Liver (tissue), 9 donors: ENCODE results near the gene FRMPD1. TPM values are rescaled to one million over a fixed set of nuclear protein-coding genes. Genes with fewer than 3 reads are reported as not detected.
A peak's percentile ranks its signal among the peaks of the same experiment; 100 is the strongest.

Source experiments
- DNase-seq: peaks from one replicate; pipeline ENCODE4 v3.0.0-alpha.2; 2017; ENCODE audit warnings: low spot score
- H3K27ac ChIP-seq, 2 donors: one replicate each; pipeline ENCODE4 v1.7.0; 2013; ENCODE audit warnings: inconsistent platforms in 2 of 2, low read length in 2 of 2, control low read depth in 1 of 2, low read depth in 1 of 2, mild to moderate bottlenecking in 1 of 2
- H3K27me3 ChIP-seq, 4 donors: one replicate each; pipeline versions ENCODE4 v1.6.1 to v1.7.0; 2013; ENCODE audit warnings: low read length in 3 of 4, inconsistent platforms in 1 of 4, mild to moderate bottlenecking in 1 of 4, moderate library complexity in 1 of 4; ENCODE audit not compliant: control insufficient read depth in 4 of 4, insufficient read depth in 4 of 4
- H3K36me3 ChIP-seq, 4 donors: one replicate each; pipeline versions ENCODE4 v1.6.1 to v1.7.0; 2013; ENCODE audit warnings: low read length in 3 of 4, mild to moderate bottlenecking in 3 of 4, low read depth in 1 of 4, moderate library complexity in 1 of 4; ENCODE audit not compliant: control insufficient read depth in 4 of 4, insufficient read depth in 3 of 4
- H3K4me1 ChIP-seq, 4 donors: one replicate each; pipeline versions ENCODE4 v1.6.1 to v1.7.0; 2013; ENCODE audit warnings: low read length in 3 of 4, mild to moderate bottlenecking in 3 of 4, moderate library complexity in 1 of 4; ENCODE audit not compliant: control insufficient read depth in 4 of 4, insufficient read depth in 4 of 4
- H3K4me3 ChIP-seq, 3 donors: one replicate each; pipeline versions ENCODE4 v1.6.1 to v1.7.0; 2013; ENCODE audit warnings: low read length in 3 of 3, control low read depth in 1 of 3, low read depth in 1 of 3, mild to moderate bottlenecking in 1 of 3
- H3K9ac ChIP-seq, 2 donors: one replicate each; pipeline ENCODE4 v1.7.0; 2013; ENCODE audit warnings: low read length in 2 of 2, mild to moderate bottlenecking in 2 of 2, moderate library complexity in 2 of 2, control low read depth in 1 of 2, low read depth in 1 of 2
- H3K9me3 ChIP-seq, 4 donors: one replicate each; pipeline versions ENCODE4 v1.6.1 to v1.7.0; 2013; ENCODE audit warnings: low read length in 3 of 4; ENCODE audit not compliant: control insufficient read depth in 4 of 4
- EGR1 ChIP-seq, 2 donors: IDR thresholded peaks; 2 replicates each; pipeline ENCODE4 v1.6.1; 2016 to 2018; ENCODE audit warnings: antibody characterized with exemption in 2 of 2, low read depth in 2 of 2
- FOXA1 ChIP-seq: IDR thresholded peaks from 2 replicates; pipeline ENCODE4 v1.6.1; 2016; ENCODE audit warnings: antibody characterized with exemption
- HNF4A ChIP-seq, 2 donors: conservative IDR thresholded peaks; 2 replicates each; pipeline ENCODE4 v1.6.1; 2016; ENCODE audit warnings: antibody characterized with exemption in 2 of 2, mild to moderate bottlenecking in 2 of 2
- HNF4G ChIP-seq: IDR thresholded peaks from 2 replicates; pipeline ENCODE4 v1.6.1; 2016; ENCODE audit warnings: antibody characterized with exemption
- NR2F2 ChIP-seq: IDR thresholded peaks from 2 replicates; pipeline ENCODE4 v1.6.1; 2016; ENCODE audit warnings: antibody characterized with exemption
- RAD21 ChIP-seq, 2 donors: IDR thresholded peaks; 2 replicates each; pipeline ENCODE4 v1.6.1; 2016; ENCODE audit warnings: antibody characterized with exemption in 2 of 2, mild to moderate bottlenecking in 2 of 2
- RXRA ChIP-seq, 2 donors: IDR thresholded peaks; 2 replicates each; pipeline ENCODE4 v1.6.1; 2017 to 2018; ENCODE audit warnings: antibody characterized with exemption in 2 of 2, mild to moderate bottlenecking in 1 of 2
- SP1 ChIP-seq: IDR thresholded peaks from 2 replicates; pipeline ENCODE4 v1.6.1; 2018; ENCODE audit warnings: antibody characterized with exemption, mild to moderate bottlenecking
- TAF1 ChIP-seq: conservative IDR thresholded peaks from 2 replicates; pipeline ENCODE4 v1.6.1; 2016; ENCODE audit warnings: antibody characterized with exemption, mild to moderate bottlenecking
- YY1 ChIP-seq: IDR thresholded peaks from 2 replicates; pipeline ENCODE4 v1.6.1; 2016; ENCODE audit warnings: antibody characterized with exemption, mild to moderate bottlenecking
- WGBS: extraction: QIAGEN DNeasy Blood & Tissue Kit; methylation state at CpG from one replicate; pipeline ENCODE4 v1.1.7; 2013; 5-methylcytosine and 5-hydroxymethylcytosine counted together
- polyA plus RNA-seq, 2 donors: library from polyadenylated mRNA; stranded (reverse) in 1 of 2; unstranded in 1 of 2; fragments of 200-250 nt in 1 of 2; fragments of >200 nt in 1 of 2; fragmentation: Nextera tagmentation in 1 of 2; extraction: Ambion mirVana in 1 of 2; gene quantifications; one replicate each; pipeline versions ENCODE4 v1.2.1 to v1.2.3, GENCODE V29; 2013 to 2015
- total RNA-seq, 2 donors: library from RNA; depleted of rRNA; stranded (reverse); fragments of >200 nt; gene quantifications; one replicate each; pipeline ENCODE4 v1.2.3, GENCODE V29; 2014
- TF ChIP-seq, protein P1 (sequence below): IDR thresholded peaks from 2 replicates; pipeline ENCODE4 v1.6.1; 2016; ENCODE audit warnings: antibody characterized with exemption
- TF ChIP-seq, protein P2 (sequence below): fragments of 150-350 bp; IDR thresholded peaks from 2 replicates; pipeline ENCODE4 v1.5.1; 2017; ENCODE audit warnings: improper control_type of control experiment, low read depth, low read length; ENCODE audit not compliant: missing input control
- TF ChIP-seq, protein P3 (sequence below): IDR thresholded peaks from 2 replicates; pipeline ENCODE4 v1.6.1; 2016; ENCODE audit warnings: antibody characterized with exemption
- TF ChIP-seq, protein P4 (sequence below): IDR thresholded peaks from 2 replicates; pipeline ENCODE4 v1.6.1; 2016; ENCODE audit warnings: antibody characterized with exemption, mild to moderate bottlenecking
- donor health status: healthy.
- donor health status: healthy.
- donor health status: healthy.
- donor health status: healthy.
- donor health status: healthy.

Gene FRMPD1
- total and polyA plus RNA-seq, 4 donors, result 0.06 to 1.8 (median 0.17) TPM

DNA sequence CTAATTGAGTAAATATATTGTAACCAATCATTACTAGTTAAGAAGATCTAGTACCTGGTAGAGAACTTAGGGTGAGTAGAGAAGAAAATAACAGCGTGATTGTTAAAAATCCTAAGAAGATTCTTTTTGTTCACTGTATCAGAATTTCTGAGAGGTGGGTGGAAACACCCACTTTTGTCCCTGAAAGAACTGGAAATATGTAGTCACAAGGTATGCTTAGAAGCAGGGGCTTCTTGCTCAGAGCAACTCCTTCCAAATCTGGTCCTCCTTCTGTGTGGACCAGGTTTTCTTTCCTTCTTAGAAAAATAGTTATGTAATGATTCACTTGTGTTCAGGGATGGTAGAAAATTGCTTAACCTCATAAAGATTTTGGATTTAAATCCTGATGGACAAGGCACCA, 46.5 kb upstream of the FRMPD1 start:
- 81% methylated on average over 1 of the region's 1 CpG for WGBS
- DNase-seq, result no peak
- Histone ChIP-seq H3K27ac (no peak overlapping the region), H3K9ac (no peak overlapping the region), H3K4me1 (peaks cover 0 to 11% (median 9%) of the 10 kb centered on the region in 4 donors), H3K9me3 (no peaks in the 10 kb centered on the region), H3K4me3 (no peak overlapping the region), H3K27me3 (no peaks in the 10 kb centered on the region), H3K36me3 (no peaks in the 10 kb centered on the region)
- TF ChIP-seq HNF4G, result no peak
- TF ChIP-seq, protein P1, sequence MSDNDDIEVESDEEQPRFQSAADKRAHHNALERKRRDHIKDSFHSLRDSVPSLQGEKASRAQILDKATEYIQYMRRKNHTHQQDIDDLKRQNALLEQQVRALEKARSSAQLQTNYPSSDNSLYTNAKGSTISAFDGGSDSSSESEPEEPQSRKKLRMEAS, result no peak
- TF ChIP-seq, protein P2, sequence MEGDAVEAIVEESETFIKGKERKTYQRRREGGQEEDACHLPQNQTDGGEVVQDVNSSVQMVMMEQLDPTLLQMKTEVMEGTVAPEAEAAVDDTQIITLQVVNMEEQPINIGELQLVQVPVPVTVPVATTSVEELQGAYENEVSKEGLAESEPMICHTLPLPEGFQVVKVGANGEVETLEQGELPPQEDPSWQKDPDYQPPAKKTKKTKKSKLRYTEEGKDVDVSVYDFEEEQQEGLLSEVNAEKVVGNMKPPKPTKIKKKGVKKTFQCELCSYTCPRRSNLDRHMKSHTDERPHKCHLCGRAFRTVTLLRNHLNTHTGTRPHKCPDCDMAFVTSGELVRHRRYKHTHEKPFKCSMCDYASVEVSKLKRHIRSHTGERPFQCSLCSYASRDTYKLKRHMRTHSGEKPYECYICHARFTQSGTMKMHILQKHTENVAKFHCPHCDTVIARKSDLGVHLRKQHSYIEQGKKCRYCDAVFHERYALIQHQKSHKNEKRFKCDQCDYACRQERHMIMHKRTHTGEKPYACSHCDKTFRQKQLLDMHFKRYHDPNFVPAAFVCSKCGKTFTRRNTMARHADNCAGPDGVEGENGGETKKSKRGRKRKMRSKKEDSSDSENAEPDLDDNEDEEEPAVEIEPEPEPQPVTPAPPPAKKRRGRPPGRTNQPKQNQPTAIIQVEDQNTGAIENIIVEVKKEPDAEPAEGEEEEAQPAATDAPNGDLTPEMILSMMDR, result no peak

DNA sequence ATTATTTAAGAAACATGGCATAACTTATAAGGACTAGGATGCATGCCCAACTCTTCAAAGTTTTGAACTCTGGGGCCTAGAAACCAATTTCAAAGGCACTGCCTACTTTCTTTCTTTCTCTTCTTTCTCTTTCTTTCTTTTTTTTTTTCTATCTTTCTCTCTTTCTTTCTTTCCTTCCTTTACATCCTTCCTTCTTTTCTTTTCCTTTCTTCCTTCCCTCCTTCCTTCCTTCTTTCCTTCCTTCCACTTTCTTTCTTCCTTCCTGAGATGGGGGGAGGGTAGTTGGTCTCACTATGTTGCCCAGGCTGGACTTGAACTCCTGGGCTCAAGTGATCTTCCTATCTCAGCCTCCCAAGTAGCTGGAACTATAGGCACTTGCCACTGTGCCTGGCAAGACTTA, 42.5 kb upstream of the FRMPD1 start:
- Histone ChIP-seq H3K4me1 (peaks cover 0 to 3% (median 2%) of the 10 kb centered on the region in 4 donors), H3K9me3 (no peaks in the 10 kb centered on the region), H3K27me3 (no peaks in the 10 kb centered on the region), H3K4me3 (no peak overlapping the region), H3K27ac (no peak overlapping the region), H3K9ac (no peak overlapping the region), H3K36me3 (no peaks in the 10 kb centered on the region)
- DNase-seq, result no peak
- TF ChIP-seq YY1 (no peak), SP1 (no peak), FOXA1 (no peak)
- TF ChIP-seq, protein P3, sequence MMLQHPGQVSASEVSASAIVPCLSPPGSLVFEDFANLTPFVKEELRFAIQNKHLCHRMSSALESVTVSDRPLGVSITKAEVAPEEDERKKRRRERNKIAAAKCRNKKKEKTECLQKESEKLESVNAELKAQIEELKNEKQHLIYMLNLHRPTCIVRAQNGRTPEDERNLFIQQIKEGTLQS, result no peak

DNA sequence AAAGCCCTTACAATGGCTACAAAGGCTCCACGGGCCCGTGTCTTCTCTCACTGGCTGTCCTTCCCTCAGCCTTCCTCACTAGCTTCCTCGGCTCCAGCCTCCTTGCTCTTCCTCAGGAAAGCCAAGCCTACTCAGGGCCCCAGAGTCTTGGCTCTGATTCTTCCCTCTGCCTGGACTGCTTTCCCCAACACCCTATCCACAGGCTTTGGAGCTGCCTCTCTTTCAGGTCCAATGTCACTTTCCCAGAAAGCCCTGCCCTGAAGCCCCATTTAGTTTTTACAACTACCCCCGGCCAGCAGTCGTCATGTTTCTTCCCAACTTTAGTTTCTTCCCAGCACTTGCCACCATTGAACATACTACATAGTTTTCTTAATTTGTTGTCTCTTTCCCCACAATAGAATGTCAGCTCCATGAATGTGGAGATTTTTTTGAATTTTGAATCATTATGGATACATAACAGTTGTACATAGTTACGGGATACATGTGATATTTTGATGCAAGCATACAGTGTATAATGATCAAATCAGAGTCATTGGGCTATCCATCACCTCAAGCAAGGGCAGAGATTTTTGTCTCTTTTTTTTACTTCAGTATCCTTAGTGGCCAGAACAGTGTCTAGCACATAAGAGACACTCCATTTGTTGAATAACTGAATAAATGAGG, 40.9 kb upstream of the FRMPD1 start:
- no peaks in the 10 kb centered on the region for H3K27me3 ChIP-seq
- no peaks in the 10 kb centered on the region for H3K9me3 ChIP-seq
- no peaks in the 10 kb centered on the region for H3K4me1 ChIP-seq
- no peak overlapping the region for H3K27ac ChIP-seq
- WGBS, result 87% methylated on average over 6 of the region's 6 CpGs
- no peak overlapping the region for H3K4me3 ChIP-seq
- no peaks in the 10 kb centered on the region for H3K36me3 ChIP-seq
- TF ChIP-seq NR2F2, result no peak
- TF ChIP-seq RAD21 (IDR thresholded peaks at IDR 0.05), result no peak
- no peak for TF ChIP-seq FOXA1
- TF ChIP-seq EGR1 (IDR thresholded peaks at IDR 0.05; ENCODE audit: low read depth in 2 of 2), result no peak
- DNase-seq, result no peak
- H3K9ac ChIP-seq, result no peak overlapping the region

DNA sequence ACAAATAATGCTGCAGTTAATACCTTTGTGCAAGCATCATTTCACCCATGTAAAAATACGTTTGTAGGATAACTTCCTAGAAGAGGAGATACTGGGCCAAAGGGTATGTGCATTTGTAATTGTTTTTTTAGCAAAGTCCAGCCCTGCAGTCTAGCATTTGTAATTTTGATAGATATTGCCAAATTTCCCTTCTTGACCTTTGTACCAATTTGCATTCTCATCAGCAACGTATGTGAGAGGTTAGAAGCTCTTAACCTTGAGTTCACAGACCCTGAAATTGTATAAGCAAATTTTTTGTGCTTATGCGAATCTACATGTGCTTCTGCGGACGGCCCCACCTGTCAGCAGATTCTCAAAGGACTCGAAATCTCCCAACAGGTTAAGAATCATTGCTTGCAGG, 39.7 kb upstream of the FRMPD1 start:
- H3K36me3 ChIP-seq, result no peaks in the 10 kb centered on the region
- H3K27ac ChIP-seq, result no peak overlapping the region
- H3K4me1 ChIP-seq, result no peaks in the 10 kb centered on the region
- no peaks in the 10 kb centered on the region for H3K27me3 ChIP-seq
- H3K9me3 ChIP-seq, result no peaks in the 10 kb centered on the region
- H3K4me3 ChIP-seq, result no peak overlapping the region
- WGBS, result 65% methylated on average over 6 of the region's 6 CpGs
- TF ChIP-seq HNF4G (no peak), HNF4A (conservative IDR thresholded peaks at IDR 0.05) (peak in 1 of 2 donors; percentile 35), YY1 (no peak), RXRA (IDR thresholded peaks at IDR 0.05) (peak; percentile 55 to 57), TAF1 (no peak), SP1 (peak; percentile 37)
- TF ChIP-seq, protein P4, sequence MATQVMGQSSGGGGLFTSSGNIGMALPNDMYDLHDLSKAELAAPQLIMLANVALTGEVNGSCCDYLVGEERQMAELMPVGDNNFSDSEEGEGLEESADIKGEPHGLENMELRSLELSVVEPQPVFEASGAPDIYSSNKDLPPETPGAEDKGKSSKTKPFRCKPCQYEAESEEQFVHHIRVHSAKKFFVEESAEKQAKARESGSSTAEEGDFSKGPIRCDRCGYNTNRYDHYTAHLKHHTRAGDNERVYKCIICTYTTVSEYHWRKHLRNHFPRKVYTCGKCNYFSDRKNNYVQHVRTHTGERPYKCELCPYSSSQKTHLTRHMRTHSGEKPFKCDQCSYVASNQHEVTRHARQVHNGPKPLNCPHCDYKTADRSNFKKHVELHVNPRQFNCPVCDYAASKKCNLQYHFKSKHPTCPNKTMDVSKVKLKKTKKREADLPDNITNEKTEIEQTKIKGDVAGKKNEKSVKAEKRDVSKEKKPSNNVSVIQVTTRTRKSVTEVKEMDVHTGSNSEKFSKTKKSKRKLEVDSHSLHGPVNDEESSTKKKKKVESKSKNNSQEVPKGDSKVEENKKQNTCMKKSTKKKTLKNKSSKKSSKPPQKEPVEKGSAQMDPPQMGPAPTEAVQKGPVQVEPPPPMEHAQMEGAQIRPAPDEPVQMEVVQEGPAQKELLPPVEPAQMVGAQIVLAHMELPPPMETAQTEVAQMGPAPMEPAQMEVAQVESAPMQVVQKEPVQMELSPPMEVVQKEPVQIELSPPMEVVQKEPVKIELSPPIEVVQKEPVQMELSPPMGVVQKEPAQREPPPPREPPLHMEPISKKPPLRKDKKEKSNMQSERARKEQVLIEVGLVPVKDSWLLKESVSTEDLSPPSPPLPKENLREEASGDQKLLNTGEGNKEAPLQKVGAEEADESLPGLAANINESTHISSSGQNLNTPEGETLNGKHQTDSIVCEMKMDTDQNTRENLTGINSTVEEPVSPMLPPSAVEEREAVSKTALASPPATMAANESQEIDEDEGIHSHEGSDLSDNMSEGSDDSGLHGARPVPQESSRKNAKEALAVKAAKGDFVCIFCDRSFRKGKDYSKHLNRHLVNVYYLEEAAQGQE, result no peak
- H3K9ac ChIP-seq, result no peak overlapping the region
- no peak for DNase-seq
